Lower leg skin (tissue), 3 donors: ENCODE data around the gene FAM209A.

Experiments used
- POLR2A ChIP-seq, 2 donors: fragments of 450-650 bp; IDR thresholded peaks; one replicate each; pipeline ENCODE4 v1.6.1; 2016 to 2017; ENCODE audit warnings: antibody characterized with exemption in 2 of 2, mild to moderate bottlenecking in 1 of 2, moderate library complexity in 1 of 2
- TF ChIP-seq, protein P1 (sequence below), 3 donors: fragments of 450-650 bp; IDR thresholded peaks; one replicate each; pipeline ENCODE4 v1.5.1; 2016; ENCODE audit warnings: antibody characterized with exemption in 3 of 3, mild to moderate bottlenecking in 3 of 3, moderate library complexity in 2 of 3

DNA sequence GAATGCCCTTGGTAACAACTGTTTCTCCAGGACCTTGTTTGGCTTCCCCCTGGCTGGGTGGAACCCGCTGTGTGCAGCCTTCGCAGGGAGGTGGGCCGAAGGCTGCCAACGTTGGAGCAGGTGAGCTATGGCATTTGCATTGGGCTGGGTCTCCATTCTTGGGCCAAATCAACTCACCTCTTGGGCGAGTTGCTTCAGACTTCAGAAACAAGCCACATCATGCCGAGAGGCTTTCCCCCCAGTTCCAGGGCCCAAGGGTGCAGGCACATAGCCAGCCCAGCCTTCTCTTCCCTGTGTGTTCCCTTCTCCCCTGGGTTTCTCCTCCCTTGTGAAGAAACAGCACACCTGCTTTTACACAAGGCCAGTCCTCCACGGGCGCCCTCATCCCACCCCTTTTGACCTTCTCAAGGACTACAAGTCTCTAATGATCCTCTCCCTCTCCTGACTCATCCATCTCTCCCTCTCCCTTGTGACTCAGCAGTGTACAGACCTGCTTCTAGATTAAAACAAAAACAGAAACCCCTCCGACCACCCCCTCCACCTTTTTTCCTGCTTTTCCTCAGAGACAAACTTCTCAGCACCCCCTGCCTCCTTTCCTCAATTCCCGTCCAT lies 50.1 kb downstream of the FAM209A start:
- TF ChIP-seq POLR2A (IDR thresholded peaks at IDR 0.05), result no peak
- TF ChIP-seq, protein P1, sequence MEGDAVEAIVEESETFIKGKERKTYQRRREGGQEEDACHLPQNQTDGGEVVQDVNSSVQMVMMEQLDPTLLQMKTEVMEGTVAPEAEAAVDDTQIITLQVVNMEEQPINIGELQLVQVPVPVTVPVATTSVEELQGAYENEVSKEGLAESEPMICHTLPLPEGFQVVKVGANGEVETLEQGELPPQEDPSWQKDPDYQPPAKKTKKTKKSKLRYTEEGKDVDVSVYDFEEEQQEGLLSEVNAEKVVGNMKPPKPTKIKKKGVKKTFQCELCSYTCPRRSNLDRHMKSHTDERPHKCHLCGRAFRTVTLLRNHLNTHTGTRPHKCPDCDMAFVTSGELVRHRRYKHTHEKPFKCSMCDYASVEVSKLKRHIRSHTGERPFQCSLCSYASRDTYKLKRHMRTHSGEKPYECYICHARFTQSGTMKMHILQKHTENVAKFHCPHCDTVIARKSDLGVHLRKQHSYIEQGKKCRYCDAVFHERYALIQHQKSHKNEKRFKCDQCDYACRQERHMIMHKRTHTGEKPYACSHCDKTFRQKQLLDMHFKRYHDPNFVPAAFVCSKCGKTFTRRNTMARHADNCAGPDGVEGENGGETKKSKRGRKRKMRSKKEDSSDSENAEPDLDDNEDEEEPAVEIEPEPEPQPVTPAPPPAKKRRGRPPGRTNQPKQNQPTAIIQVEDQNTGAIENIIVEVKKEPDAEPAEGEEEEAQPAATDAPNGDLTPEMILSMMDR (IDR thresholded peaks at IDR 0.05), result no peak
